HG02885 (cell line): ENCODE measurements around the gene GPR3.
"Not testable (repeated sequence)": the region's sequence is repeated elsewhere in the genome, so short reads cannot be mapped to it uniquely, and the experiment has no call there.

Source experiments
- ATAC-seq: cut with Tn5 transposase; IDR thresholded peaks from one replicate; pipeline ENCODE4 v1.9.1; 2021; ENCODE audit warnings: mild to moderate bottlenecking; ENCODE audit not compliant: unreplicated experiment, poor library complexity

The GPR3 gene

DNA sequence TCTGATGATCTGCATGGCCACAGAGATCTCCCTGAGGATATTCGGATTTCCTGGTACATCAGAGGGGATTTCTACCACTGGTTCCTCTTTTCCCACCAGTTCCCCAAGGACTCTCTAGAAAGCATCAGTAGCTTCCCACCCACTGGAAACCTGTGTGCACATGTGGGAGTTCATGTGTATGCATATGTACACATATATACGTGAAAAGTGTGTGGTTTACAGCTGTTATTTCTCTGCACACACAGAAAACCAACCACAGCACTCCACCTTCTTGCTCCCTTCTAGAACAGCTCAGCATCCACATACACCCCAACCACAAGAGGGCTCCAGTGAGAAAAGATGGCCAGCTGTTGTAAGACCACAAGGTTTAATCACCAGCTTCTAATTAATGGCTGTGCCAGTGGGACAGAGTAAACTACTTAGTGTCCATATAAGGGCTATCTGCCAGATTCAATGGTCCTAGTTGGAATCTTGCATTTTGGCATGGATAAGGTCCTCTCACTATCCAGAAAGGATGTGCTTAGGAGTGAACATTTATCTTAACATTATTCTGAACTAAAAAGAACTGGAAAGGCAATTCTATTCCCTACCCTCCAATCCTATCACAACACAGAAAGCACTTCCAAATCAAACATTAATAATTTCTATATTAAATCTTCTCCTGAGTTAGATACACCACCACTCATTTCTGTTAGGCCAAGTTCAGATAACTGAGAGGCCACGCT lies 24.1 kb downstream of the GPR3 start:
- no peak for ATAC-seq

DNA sequence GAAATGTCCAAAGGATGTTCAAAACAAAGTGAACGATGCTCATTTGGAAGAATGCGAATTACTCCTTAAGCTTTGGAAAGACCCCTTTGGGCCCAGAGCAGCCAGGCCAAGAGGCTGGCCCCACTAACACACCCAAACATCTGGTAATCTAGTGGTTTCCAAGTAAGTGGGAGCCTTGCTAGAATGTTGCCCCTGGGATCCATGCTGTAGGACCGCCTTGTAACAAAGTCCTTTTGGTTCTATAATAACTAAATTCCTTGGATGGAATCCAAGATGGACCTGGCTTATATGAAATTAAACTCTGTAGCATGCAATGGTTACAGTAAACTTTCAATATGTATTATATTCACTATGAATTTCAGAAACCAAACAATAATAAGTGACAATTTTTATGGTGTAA lies 25.3 kb downstream of the GPR3 start:
- no peak for ATAC-seq

DNA sequence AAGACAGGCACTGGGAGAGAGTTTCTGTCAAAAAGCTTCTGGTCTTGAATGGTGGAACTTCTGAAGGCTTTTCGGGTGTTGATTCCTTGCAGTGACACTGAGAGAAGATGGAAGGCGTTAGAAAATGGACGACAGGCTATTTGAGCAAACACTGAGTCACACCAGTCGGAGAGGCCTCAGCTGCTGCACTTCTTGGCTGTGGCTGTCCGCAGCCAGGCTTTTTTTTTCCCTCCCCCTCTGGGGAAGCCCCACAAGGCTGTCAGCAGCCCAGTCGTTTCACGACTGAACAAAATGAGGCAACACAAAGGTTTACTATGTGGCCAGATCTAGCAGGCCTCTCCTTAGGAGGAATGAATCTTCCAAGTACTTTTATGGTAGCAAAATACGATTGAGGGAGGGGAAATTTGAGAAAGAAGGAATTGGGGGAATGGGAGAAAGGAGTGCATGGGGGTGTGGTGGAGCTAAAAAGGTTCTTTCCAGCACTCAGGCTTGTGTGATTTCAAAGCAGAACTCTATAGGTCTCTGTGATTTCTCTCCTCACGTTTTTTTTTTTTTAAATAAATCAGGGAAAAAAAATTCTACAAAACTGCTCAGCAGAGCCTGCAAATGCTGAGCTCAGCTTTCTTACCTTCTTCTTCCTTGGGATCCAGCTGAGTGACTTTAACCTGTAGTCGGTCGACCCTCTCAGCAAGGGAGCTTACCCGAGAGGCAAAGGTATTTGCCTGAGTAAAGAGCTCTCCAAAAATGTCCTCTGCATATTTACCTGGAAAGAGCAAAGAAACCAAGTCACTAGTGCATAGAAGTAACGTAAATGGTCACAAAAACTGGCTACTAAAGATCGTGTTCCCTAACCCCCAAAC lies 26.1 kb downstream of the GPR3 start:
- ATAC-seq: peak; percentile 82

DNA sequence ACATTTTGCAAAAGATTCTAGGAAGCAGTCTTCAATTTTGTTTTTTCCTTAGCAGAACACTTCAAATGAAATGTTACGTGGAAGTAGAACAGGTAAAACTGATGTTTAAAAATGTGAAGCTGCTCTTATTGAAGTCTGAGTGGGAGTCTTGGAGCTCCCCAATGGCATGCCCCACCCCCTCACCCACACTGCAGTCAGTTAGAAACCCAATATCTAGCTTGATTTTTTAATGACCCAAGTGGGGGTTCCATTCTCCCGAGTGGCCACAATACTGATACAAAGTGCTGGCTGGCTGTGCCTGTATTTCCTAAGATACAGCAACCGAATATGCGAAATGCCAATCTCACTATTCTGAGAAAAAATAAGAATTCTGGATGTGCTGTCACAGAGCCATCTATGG lies 31.3 kb downstream of the GPR3 start:
- no peak for ATAC-seq

DNA sequence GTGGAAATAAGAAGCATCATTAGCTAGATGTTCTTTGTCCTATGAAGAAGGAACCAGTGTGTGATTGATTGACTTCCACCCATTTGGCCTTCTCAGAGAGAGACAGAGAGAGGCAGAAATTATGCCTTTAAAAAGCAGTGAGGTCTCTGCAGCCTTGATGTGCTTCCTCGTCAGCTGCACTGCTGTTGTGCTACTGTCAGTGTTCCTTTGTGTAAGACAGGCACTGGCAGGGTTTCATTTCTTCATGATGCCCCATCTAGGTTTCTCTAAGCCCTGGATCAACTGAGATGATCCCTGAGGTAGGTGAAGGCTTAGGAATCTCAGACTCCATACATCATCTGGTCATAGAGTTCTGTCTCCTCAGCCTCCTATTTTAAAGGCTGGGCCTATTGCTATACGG lies 34.9 kb downstream of the GPR3 start:
- ATAC-seq: no peak

DNA sequence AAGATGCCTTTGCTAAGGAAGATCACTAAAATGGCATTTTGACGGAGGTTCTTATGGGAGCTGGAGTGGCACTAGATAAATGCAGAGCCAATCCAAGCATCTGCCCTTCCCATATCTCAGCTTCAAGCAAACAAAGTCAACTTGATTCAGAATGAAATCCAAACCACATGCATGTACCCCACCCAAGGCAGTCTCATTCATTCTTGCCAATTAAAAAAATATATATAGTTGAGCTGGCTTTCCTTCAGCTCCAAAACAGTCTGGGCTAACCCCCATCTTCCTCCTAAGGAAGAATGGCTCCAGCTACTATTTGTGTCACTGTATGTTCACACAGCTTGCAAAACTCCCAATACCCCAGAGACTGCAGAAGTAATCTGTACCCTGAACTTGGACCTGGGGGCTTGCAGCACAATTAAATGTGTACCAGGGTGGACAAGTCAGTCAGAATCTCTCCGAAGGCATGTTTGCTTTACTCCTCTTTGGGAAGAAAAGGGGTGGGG lies 35.4 kb downstream of the GPR3 start:
- ATAC-seq: no peak

DNA sequence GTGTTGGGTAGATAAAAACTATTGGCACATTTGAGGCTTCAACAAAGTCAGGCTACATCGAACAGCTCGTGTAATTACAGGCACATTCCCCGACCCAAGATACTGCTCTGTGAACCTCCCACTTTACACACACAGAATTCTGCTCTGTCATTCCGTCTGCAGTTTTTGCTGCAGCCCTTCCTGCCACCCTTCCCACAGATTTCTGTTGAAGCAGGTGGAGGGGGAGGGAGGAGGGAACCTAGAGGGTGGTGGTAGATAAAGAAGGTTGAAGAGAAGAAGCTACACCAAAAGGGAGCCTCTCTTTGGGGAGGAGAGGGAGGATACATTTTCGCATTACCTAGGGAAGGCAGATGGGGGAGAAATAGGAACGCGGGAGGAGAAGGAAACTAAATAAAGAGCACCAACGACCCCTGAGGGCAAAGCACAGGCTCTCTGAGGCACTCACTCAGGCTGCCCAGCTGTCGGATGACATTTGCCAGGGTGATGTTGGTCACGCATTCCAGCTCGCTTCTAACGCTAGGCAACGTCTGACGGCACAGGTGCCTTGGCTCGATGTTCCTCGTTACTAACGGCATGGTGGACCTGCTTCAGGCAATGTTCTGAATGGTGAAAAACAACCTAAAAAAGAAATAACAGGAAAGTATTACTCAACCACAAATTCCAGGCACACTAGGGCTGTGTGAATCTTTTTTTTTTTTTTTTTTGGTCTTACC lies 36.0 kb downstream of the GPR3 start:
- ATAC-seq: no peak

DNA sequence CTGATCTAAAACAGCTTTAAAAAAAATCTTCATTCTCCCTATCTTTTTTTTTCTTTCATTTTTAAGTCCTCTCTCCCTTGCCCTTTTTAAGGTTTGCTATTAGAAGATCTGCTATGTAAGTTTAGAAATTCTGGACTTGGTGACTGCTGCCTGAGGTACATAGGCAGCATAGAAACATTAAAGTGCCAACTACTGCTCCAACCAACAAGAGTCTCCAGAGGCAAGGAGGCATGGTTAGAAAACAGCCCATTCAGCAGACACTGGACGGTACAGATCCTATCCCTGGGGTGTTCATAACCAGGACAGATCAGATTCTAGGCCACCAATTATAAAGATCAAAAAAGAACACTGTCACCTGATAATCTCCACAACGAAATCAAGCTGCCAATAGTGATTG lies 36.6 kb downstream of the GPR3 start:
- ATAC-seq: no peak

DNA sequence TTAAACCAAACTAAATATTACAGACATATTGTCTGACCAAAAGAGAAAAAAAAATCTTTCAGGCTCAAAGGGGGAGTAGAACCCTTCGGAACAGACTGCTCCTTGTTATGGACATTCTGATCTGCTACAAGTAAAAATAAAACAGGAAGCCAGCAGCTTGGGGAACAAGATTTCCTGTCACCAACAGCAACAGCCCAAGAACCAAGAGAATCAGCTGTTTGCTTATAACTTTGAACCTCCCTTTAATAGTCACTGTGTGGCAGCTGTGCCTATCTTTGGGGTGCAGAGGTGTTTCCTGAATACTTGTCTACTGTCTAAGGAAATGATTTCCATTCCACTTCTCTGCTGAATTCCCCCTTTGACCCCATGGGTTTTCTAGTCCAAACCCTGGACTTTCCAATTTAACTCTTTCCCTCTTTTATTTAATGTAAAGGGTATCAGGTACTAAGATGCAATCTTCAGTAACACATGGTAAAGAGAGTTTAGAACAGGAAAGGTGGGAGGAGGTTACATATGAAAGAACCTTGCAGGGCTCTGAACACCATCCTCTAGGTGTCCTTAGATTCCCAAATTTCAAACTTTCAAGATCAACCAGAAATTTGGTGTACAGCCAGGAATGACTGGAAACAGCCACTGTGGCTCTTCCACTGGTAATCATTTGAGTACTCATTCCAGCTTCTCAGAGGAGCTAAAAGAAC lies 38.6 kb downstream of the GPR3 start:
- no peak for ATAC-seq

DNA sequence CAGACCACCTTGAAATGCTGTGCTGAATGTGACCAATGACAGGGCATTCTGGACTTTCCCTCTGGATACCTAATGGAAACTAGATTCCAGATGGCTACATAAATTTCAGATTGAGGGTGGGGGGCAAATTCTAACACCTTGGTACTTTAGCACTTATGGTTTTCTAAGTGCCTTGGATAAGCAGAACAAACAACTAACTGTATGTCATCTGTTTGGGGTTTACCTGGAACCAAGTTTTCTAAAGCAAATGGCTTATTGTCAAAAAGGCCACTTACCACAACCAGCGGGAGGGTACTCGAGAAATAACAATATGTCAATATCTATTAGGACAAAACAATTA lies 39.1 kb downstream of the GPR3 start:
- no peak for ATAC-seq

DNA sequence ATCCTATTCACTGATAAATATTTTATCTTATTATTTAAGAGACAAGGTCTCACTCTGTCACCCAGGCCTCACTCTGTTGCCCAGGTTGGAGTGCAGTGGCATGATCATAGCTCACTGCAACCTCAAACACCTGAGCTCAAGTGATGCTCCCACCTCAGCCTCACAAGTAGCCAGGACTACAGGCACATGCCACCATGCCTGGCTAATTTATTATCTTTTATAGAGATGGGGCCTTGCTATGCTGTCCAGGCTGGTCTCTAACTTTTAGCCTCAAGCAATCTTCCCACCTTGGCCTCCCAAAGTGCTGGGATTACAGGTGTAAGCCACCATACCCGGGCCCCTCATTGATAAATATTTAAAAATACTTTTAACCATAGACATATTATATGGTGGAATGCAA lies 40.3 kb downstream of the GPR3 start:
- not testable (repeated sequence) for ATAC-seq

DNA sequence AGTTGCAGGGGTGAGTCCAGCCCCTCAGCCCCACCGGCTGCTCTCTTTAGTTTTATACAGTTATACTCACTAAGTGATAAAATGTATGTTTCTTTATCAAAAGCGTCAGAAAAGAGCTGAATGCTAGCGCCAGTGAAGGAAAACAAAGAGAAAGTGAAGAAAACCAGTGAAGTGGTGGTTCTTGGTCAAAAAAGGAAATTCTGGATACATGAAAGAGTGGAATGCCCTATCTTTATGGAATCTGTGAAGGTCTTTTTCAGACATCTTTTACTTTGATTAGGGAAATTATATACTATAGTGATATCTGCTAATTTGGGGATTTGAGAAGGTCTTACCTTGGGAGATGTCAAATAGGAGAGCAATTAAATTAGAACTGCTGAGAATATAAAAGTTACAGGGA lies 41.3 kb downstream of the GPR3 start:
- ATAC-seq: no peak

DNA sequence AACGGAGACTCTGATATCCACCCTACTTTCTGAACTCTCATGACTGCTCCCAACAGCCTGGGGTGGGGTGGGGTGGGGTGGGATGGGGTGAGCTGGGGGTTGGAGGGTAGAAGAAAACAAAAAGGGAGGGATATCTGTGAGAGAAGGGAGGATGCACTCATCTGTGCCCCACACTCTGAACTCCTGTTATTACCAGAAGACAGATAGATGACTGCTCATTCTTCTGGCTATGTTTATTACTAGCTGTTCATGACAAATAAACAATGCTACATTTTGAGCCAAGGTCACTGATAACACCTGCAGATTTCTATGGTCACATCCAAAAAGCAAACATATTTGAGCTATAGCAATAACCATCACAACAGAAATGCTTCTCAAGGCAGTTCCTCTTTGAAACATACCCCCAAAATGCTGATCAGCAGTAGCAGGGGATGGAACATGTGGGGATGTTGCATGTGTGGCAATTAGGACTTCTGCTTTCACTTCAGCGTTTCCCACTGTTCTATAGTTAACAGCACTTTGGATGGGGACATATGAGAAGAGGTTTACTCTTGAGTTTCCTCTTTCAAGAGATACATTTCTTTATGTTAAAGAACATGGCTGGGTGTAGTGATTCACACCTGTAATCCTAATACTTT lies 43.3 kb downstream of the GPR3 start:
- no peak for ATAC-seq

DNA sequence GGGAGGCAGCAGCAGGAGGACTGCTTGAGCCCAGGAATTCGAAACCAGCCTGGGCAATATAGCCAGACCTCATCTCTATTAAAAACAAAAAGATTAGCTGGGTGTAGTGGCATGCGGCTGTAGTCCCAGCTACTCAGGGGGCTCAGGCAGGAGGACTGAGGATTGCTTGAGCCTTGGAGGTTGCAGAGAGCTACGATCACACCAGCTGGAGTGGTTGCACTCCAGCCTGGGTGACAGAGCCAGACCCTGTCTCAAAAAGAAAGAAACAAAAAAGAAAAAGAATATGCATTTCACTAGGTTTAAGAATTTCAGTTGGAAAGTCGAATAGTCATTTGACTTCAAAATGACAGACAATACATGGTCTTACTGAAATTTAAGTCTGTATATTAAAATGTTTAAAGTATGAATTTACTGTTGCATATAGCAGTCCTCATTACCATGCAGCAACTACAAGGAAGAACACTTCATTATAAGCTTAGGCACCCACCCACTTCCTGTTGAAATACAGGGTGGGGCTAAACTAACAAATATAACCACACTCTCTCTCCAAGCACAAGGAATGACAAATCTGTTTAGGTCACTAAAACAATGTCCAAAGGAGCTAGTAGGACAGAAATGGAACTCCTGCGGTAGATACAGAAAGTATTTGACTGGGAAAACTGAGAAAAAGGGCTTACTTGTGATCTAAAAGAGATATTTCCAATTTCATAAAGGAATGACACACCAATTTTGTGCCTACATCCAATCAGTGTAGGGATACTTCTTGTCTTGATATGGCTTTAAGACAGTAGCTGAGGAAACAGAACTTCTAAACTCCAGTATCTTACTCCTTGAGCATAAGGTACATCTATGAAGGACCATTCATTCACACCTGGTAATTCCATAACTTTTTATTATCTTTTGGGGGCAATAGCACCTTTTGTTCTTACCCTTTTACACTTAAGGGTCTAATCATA lies 44.1 kb downstream of the GPR3 start:
- no peak for ATAC-seq

DNA sequence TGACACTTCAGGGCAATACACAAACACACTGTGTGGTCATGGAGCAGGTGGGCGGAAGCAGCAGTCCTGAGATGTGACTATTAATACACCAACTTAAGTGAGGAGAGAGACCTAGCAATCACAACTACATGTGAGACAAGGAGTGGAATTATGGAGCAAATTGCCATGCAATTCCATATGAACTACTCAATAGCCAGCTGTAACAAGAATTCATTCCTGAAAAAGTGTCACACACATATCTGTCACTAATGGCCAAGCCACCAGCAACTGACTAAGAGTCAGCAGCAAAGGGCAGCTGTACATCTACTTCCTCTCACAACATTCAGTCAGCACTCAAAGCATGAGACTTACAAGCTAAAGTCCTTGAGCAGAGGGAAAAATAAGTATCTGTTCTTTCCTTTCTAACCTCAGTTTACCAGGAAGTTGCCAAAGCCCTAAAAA lies 46.2 kb downstream of the GPR3 start:
- no peak for ATAC-seq

DNA sequence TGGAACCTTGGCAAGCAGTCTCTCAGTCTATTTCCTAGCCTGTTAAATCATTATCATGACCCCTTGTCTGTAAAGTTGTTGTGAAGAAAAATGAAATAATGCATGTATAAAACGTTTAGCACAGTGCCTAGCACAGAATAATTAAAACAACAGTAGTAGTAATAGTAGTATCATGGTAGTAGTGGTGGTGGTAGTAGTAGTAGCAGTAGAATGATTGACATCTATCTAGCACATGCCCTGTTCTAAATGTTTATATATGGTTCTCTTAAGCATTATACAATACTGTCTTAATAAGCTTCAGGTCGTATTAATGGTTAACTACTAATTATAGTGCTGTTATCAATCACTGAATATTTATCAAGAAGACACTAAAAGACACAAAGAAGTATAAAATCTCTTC lies 46.7 kb downstream of the GPR3 start:
- no peak for ATAC-seq

DNA sequence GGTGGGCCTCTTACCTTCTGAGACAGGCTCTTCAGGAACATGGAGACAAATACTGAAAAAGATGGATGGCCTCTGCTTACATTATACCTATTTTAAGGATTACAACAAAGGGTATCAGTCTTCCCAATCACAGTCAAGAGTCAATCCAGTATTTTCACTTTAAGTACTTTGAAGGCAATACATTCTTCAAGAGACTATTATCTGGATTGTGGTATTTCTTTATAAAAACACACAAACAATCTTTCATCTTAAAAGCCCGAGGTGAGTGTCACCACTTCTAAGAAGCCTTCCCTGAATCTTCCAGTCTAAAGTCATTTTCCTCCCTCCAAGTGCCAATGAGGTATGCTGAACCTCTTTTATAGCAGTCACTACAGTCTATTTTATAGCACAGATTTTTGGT lies 52.2 kb downstream of the GPR3 start:
- ATAC-seq: no peak
